ENCODE results near the gene NRP2.

- no peak for TF ChIP-seq POLR2A (IDR thresholded peaks at IDR 0.05)
- TF ChIP-seq CTCF (IDR thresholded peaks at IDR 0.05) = no peak
Observed at GRCh38 chr2:205758500-205758899, 76.2 kb downstream of the NRP2 start.

All from ovary (tissue), 3 donors.